Fibroblast of the aortic adventitia (primary cell): ENCODE measurements around the gene RPL10A. TPM values are rescaled to one million over a fixed set of nuclear protein-coding genes. Genes with fewer than 3 reads are reported as not detected.

Experiments used
- DNase-seq: peaks from one replicate; pipeline ENCODE4 v3.0.0-alpha.2; 2010; ENCODE audit warnings: low read depth
- H3K4me3 ChIP-seq: 2 replicates; pipeline ENCODE4 v1.5.1; 2011; ENCODE audit warnings: low read depth, mild to moderate bottlenecking, control low read depth, low read length, moderate library complexity
- total RNA-seq: library from RNA; depleted of rRNA; stranded (reverse); fragments of >200 nt; gene quantifications from 2 replicates; pipeline ENCODE4 v1.2.3, GENCODE V29; 2012; ENCODE audit warnings: low replicate concordance
- TF ChIP-seq, protein P1 (sequence below): IDR thresholded peaks from 2 replicates; pipeline ENCODE4 v1.5.1; 2011; ENCODE audit warnings: mild to moderate bottlenecking, low read length, control low read depth, inconsistent platforms; ENCODE audit not compliant: insufficient read depth

RPL10A gene
- total RNA-seq, 1 donor = 1,853 TPM

DNA sequence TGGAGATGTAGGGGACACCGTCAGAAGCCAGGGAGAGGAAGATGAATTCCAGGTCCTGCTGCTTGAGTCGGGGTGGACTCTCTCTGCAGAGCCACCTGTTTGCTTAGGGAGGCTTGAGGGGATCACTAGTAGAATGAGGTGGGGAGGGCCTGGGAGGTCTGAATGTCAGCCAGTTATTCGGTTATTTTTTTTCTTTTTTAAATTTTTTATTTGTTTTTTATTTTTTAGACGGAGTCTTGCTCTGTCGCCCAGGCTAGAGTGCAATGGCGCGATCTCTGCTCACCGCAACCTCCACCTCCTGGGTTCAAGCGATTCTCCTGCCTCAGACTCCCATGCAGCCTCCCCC lies 20.3 kb downstream of the RPL10A start:
- no peak for DNase-seq
- TF ChIP-seq, protein P1, sequence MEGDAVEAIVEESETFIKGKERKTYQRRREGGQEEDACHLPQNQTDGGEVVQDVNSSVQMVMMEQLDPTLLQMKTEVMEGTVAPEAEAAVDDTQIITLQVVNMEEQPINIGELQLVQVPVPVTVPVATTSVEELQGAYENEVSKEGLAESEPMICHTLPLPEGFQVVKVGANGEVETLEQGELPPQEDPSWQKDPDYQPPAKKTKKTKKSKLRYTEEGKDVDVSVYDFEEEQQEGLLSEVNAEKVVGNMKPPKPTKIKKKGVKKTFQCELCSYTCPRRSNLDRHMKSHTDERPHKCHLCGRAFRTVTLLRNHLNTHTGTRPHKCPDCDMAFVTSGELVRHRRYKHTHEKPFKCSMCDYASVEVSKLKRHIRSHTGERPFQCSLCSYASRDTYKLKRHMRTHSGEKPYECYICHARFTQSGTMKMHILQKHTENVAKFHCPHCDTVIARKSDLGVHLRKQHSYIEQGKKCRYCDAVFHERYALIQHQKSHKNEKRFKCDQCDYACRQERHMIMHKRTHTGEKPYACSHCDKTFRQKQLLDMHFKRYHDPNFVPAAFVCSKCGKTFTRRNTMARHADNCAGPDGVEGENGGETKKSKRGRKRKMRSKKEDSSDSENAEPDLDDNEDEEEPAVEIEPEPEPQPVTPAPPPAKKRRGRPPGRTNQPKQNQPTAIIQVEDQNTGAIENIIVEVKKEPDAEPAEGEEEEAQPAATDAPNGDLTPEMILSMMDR = no peak
- no peak overlapping the region for H3K4me3 ChIP-seq

DNA sequence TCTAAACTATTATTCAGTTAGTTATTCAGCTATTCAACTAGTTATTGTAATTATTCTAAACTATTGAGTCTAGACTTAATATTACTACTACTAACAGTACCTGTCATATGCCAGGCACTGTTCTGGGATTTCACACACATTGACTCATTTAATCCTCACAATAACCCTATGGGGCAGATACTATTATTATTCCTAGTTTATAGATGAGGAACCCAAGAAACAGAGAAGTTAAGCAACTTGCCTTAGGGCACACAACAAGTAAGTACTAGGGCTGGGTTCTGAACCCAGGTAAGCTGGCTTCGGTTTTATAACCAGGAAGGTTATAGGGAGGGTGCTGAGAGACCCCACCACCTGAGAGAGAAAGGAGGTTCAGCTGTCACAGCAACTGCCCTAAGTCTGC lies 20.9 kb downstream of the RPL10A start:
- DNase-seq = no peak
- no peak overlapping the region for H3K4me3 ChIP-seq
- TF ChIP-seq, protein P1 = no peak

DNA sequence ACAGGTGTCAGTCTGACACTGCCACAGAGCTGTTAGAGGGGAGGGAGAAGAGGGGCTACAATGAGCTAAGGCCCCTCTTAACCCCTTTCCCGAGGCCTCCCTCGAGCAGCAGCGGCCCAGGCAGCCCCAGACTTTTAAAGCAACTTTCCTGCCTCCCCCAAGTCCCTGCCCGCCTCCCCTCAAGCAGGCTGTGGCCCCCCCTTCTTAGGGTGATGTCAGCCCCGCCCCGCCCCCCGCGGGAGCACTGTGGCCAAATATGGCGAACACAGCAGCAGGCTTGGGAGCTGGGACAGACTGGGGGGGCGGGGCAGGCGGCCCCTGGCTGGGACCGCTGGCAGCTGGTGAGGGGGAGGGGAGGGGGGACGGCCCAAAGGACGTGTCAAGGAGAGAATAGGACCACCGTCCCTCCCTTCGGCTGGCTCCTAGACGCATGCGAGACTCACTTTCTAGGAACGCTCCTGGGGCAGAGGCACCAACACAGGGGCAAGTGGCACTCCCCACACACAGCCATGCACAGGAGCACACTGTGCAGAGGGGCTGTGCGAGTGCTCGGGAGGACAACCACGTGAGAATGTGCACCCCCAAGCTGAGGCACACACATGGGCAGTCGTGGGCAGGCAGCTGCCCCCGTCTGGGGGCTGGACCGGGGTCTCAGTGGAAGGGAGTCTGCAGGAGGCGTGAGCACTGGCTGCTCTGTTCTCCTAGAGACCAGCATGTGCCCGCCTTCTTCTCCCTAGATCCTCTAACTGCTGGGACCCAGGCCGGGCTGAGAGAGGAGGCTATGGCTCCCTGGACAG lies 22.0 kb downstream of the RPL10A start:
- TF ChIP-seq, protein P1 = no peak
- no peak overlapping the region for H3K4me3 ChIP-seq
- peak; percentile 42 for DNase-seq

DNA sequence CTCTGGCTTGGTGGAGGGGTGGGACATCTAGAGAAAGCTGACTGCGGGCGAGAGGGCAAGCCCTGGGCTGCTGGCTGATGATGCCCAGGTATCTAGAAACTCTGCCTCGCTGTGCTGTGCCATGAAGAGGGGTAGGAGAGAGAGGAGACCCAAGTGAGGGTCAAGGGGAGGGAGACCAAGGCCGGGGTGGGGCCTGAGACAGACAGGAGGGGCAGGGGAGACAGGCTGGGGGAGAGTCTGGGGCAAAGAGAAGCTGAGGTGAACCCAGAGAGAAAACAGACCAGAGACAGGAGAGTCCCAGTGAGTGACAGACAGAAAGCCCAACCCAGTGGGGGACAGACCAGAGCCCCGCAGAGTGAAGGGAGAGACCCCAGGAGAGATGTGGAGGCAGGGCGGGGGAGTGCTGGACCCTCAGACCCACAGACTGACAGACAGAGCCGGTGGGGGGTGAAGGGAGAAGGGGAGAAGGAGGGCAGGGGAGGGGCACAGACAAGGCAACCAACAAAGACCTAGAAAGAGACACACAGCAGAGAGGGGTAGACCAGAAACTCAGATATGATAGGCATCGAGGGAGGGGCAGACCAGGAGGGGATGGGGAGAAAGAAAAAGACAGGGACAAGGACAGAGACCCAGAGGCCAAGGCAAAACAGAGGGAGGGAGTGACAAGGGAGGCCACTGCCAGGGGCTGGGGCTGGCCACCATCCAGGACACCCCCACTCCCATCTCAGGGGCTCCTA lies 22.8 kb downstream of the RPL10A start:
- TF ChIP-seq, protein P1 = no peak
- H3K4me3 ChIP-seq = no peak overlapping the region
- no peak for DNase-seq

DNA sequence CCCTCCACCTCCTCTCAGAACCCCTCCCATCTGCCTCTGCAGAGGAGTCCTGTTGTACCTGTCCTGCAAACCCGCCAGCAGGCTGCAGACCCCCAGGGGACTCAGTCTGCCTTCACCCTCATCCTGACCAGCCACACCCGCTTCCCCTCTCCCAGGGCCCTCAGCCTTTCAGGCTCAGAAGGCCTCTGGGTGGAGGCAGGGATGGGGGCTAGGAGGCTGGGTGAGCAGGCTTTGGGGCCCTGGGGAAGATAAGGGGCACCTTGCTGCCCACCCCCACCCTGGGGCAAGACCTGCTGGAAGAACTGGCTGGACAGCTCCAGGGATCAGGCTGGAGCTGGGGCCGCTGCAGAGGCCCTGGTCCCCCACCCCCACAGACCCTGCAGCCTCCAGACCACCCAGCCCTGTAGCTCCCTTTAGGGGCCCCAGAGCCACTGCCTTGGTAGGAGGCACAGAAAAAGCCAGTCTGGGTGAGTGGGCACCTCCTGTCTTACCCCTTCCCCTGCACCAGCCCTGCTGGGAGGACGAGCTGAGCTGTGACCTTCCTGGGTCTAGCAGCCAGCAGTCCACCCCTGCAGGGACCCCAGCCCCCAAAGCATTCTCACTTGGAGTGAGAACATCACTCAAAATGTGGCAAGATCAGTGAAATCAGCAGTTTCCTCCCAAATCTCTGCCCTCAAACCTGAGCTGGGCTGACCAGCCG lies 23.5 kb downstream of the RPL10A start:
- DNase-seq = no peak
- TF ChIP-seq, protein P1 = no peak
- H3K4me3 ChIP-seq = no peak overlapping the region

DNA sequence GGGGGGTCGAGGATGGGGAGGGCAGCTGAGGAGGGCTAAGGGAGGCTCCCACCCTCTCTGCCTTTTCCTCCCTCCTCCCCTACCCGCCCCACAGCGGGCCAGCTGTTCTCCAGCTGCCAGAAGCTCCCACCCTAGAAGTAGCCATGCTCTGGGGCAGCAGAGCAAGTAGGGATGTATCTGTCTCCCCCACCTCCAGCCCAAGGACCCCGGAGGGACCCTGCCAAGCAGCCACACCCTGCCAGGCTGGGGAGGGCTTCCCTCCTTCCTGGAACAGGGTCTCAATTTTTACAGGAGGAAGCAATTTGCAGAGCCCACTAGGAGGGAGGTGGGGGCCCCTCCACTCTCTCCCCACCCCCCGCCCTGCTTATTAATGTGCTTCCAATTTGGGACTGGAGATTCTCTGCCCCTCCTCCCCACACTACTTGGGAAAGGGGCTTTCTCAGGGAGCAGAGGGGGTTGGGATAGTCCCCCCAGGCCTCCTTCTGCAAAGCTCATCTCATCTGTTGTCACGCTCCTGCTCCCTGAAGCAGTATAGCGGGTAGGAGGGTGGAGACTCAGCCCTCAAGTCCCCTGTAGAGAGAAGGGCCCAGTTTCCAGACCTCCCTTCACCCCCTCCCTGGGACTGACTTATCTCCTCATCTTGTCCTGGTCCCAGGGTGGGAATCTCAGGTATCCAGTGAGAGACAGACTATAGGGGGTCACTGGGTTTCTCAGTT lies 24.2 kb downstream of the RPL10A start:
- H3K4me3 ChIP-seq = no peak overlapping the region
- TF ChIP-seq, protein P1 = no peak
- DNase-seq = no peak
